Spleen (tissue), 11 donors: ENCODE measurements around the gene GPR141. TPM values are rescaled to one million over a fixed set of nuclear protein-coding genes. Genes with fewer than 3 reads are reported as not detected.

Experiments used
- DNase-seq: peaks from one replicate; pipeline ENCODE4 v3.0.0-alpha.2; 2020
- H3K27ac ChIP-seq, 8 donors: fragments of 200-600 bp; sonication (generic) in 7 of 8; 1 replicate in 4 of 8; 2 replicates in 4 of 8; pipeline versions ENCODE4 v1.5.0 to v1.8.0; 2016 to 2021; ENCODE audit warnings: inconsistent platforms in 4 of 8, mild to moderate bottlenecking in 4 of 8, moderate library complexity in 1 of 8
- H3K27me3 ChIP-seq, 7 donors: fragments of 200-600 bp; sonication (generic) in 6 of 7; replicated peaks in 1 of 7; 1 replicate in 4 of 7; 2 replicates in 3 of 7; pipeline versions ENCODE4 v1.5.0 to v1.8.0; 2016 to 2021; ENCODE audit warnings: inconsistent platforms in 3 of 7, mild to moderate bottlenecking in 1 of 7
- H3K36me3 ChIP-seq, 6 donors: fragments of 200-600 bp; sonication (generic) in 5 of 6; 1 replicate in 4 of 6; 2 replicates in 2 of 6; pipeline versions ENCODE4 v1.5.0 to v1.8.0; 2016 to 2021; ENCODE audit warnings: inconsistent platforms in 2 of 6
- H3K4me1 ChIP-seq, 6 donors: fragments of 200-600 bp; sonication (generic) in 5 of 6; 1 replicate in 3 of 6; 2 replicates in 3 of 6; pipeline versions ENCODE4 v1.5.0 to v1.8.0; 2016 to 2021; ENCODE audit warnings: inconsistent platforms in 3 of 6
- H3K4me3 ChIP-seq, 8 donors: fragments of 200-600 bp; sonication (generic) in 7 of 8; 1 replicate in 4 of 8; 2 replicates in 4 of 8; pipeline versions ENCODE4 v1.5.0 to v1.8.0; 2016 to 2021; ENCODE audit warnings: inconsistent platforms in 4 of 8, mild to moderate bottlenecking in 4 of 8, moderate library complexity in 2 of 8
- H3K9me3 ChIP-seq, 8 donors: fragments of 200-600 bp; sonication (generic) in 7 of 8; 1 replicate in 4 of 8; 2 replicates in 4 of 8; pipeline versions ENCODE4 v1.5.0 to v1.8.0; 2016 to 2021; ENCODE audit warnings: inconsistent platforms in 4 of 8
- CTCF ChIP-seq, 11 experiments: fragments of 200-600 bp in 7 of 11; fragments of 450-650 bp in 4 of 11; sonication (generic) in 4 of 11; IDR thresholded peaks in 8 of 11; conservative IDR thresholded peaks in 3 of 11; 1 replicate in 7 of 11; 2 replicates in 4 of 11; pipeline versions ENCODE4 v1.4.0 to v1.8.0; 2016 to 2021; ENCODE audit warnings: antibody characterized with exemption in 11 of 11, inconsistent platforms in 4 of 11, mild to moderate bottlenecking in 1 of 11
- POLR2A ChIP-seq, 3 donors: fragments of 450-650 bp; IDR thresholded peaks; one replicate each; pipeline ENCODE4 v1.5.1; 2017; ENCODE audit warnings: antibody characterized with exemption in 3 of 3, mild to moderate bottlenecking in 1 of 3
- POLR2AphosphoS5 ChIP-seq, 3 donors: sonication (generic); formaldehyde crosslinking; IDR thresholded peaks; one replicate each; pipeline ENCODE4 v1.5.1; 2017; ENCODE audit warnings: antibody characterized with exemption in 3 of 3
- whole genome bisulfite sequencing, 5 donors: extraction: QIAGEN DNeasy Blood & Tissue Kit in 3 of 5; methylation state at CpG; one replicate each; pipeline versions ENCODE4 v1.1.5 to v1.1.7; 2013 to 2018; 5-methylcytosine and 5-hydroxymethylcytosine counted together
- intact Hi-C: fragments of 100-400 bp; cut with DNase I; formaldehyde crosslinking; loops from one replicate; pipeline ENCODE4 v1.15.0; 2023; ENCODE audit warnings: low total_unique reads
- polyA plus RNA-seq, 3 donors: library from polyadenylated mRNA; stranded (reverse); fragments of 200-250 nt; gene quantifications; one replicate each; pipeline ENCODE4 v1.2.1, GENCODE V29; 2013
- total RNA-seq, 7 donors: library from RNA; depleted of rRNA in 3 of 7; stranded (reverse); fragments of >200 nt in 3 of 7; fragmentation: NEBNext Ultra II Directional in 4 of 7; extraction: Animal tissue kit (Norgen Biotek cat#: 25700) in 4 of 7; gene quantifications; one replicate each; pipeline versions ENCODE4 v1.1.0 to v1.2.1, GENCODE V29; 2016 to 2021
- donor health status: healthy with polysubstance abuse.
- donor health status: DM: no; HTN: no; CAD: no; lungs with moderate emphysema.
- donor health status: DM: no; HTN: no; CAD: no.
- donor health status: Bipolar disorder and iron deficiency.
- donor health status: healthy.
- donor health status: DM: no; HTN: no; CAD: no.
- donor health status: DM: yes; HTN: yes; CAD: no.

Gene GPR141
- total and polyA plus RNA-seq, 10 donors = 0.20 to 37.4 (median 9.7) TPM

- WGBS, 5 donors = 49 to 61% (median 52%) methylated on average over 4 to 5 of the region's 5 CpGs
Measured at GRCh38 chr7:37706804-37707203, 23.2 kb downstream of the GPR141 start.

DNA sequence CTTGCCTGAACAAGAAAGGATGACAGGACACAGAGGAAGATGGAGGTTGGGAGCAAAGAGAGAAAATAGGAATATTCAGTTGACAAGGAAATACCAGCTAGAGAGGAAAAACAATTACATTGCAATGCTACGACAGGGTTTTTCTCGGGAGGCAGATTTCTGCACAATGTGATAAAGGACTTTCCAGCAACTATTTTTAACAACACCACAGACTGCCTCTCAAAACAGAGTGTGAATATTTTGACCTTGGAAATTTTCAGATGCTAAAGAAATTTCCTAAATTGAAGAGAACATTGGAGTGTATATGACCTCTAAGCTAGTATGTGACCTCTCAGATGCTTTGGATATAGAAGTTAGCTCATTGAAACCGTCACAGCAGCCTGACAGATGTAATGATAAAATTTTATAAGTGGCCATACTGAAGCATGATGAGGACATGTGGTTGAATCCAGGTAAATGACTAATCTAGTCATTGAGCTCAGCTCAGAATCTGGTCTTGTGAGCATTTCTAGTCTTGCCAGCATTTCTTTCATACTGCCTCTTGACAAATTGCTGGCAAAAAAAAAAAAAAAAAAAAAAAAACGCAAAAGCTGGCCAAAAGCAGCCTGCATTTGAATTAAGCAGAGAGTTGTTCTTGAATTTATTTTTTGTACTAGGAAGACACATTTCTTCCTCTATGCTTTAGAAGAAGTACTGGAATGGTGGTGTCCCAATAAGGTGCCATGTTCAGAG, 24.4 kb downstream of the GPR141 start:
- intact Hi-C loops = no loop called here
- Histone ChIP-seq H3K36me3 (no peaks in the 10 kb centered on the region), H3K27me3 (no peaks in the 10 kb centered on the region), H3K4me3 (no peak overlapping the region), H3K27ac (peak overlapping the region in 1 of 8 donors; percentile 50), H3K9me3 (no peaks in the 10 kb centered on the region), H3K4me1 (peaks cover 4 to 49% (median 7%) of the 10 kb centered on the region in 6 donors)
- TF ChIP-seq CTCF (IDR thresholded peaks at IDR 0.05 in 8 of 11, conservative IDR thresholded peaks at IDR 0.05 in 3 of 11) = no peak
- TF ChIP-seq POLR2A (IDR thresholded peaks at IDR 0.05) = no peak
- 44 to 71% (median 60%) methylated on average over 4 of the region's 4 CpGs for WGBS, 5 donors
- DNase-seq = no peak

More at GRCh38 chr7:37706804-37707203, 23.2 kb downstream of the GPR141 start:
- H3K36me3 ChIP-seq = no peaks in the 10 kb centered on the region
- no peak overlapping the region for H3K4me3 ChIP-seq
- peak overlapping the region in 2 of 8 donors; percentile 40 to 50 for H3K27ac ChIP-seq
- H3K4me1 ChIP-seq = peaks cover 4 to 47% (median 11%) of the 10 kb centered on the region in 6 donors
- no peaks in the 10 kb centered on the region for H3K27me3 ChIP-seq
- intact Hi-C loops = no loop called here
- H3K9me3 ChIP-seq = no peaks in the 10 kb centered on the region
- DNase-seq = no peak
- TF ChIP-seq POLR2A (IDR thresholded peaks at IDR 0.05) (no peak), CTCF (IDR thresholded peaks at IDR 0.05 in 8 of 11, conservative IDR thresholded peaks at IDR 0.05 in 3 of 11) (no peak), POLR2AphosphoS5 (IDR thresholded peaks at IDR 0.05) (no peak)

- DNase-seq = no peak
- H3K27ac ChIP-seq = peak overlapping the region in 1 of 8 donors; percentile 84
- WGBS, 5 donors = 77 to 83% (median 79%) methylated on average over 5 of the region's 5 CpGs
- intact Hi-C loops = no loop called here
- H3K4me3 ChIP-seq = no peak overlapping the region
- H3K4me1 ChIP-seq = peaks cover 0 to 55% (median 0%) of the 10 kb centered on the region in 6 donors
- no peaks in the 10 kb centered on the region for H3K36me3 ChIP-seq
- no peak for TF ChIP-seq POLR2A (IDR thresholded peaks at IDR 0.05)
- TF ChIP-seq CTCF (IDR thresholded peaks at IDR 0.05 in 8 of 11, conservative IDR thresholded peaks at IDR 0.05 in 3 of 11) = no peak
- no peak for TF ChIP-seq POLR2AphosphoS5 (IDR thresholded peaks at IDR 0.05)
- H3K27me3 ChIP-seq = no peaks in the 10 kb centered on the region
- H3K9me3 ChIP-seq = no peaks in the 10 kb centered on the region
Measured at GRCh38 chr7:37709631-37710509, 26.3 kb downstream of the GPR141 start.

GRCh38 chr7:37713613-37714012, 30.0 kb downstream of the GPR141 start:
- no peak for DNase-seq
- 61 to 85% (median 71%) methylated on average over 2 of the region's 2 CpGs for WGBS, 5 donors
- TF ChIP-seq POLR2A (IDR thresholded peaks at IDR 0.05) (no peak), CTCF (IDR thresholded peaks at IDR 0.05 in 8 of 11, conservative IDR thresholded peaks at IDR 0.05 in 3 of 11) (no peak), POLR2AphosphoS5 (IDR thresholded peaks at IDR 0.05) (no peak)

More at GRCh38 chr7:37713613-37714012, 30.0 kb downstream of the GPR141 start:
- Histone ChIP-seq H3K27me3 (no peaks in the 10 kb centered on the region), H3K27ac (peak overlapping the region in 6 of 8 donors; percentile 31 to 84 (median 69)), H3K36me3 (no peaks in the 10 kb centered on the region), H3K9me3 (no peaks in the 10 kb centered on the region), H3K4me3 (peak overlapping the region in 1 of 8 donors; percentile 9), H3K4me1 (peaks cover 0 to 27% (median 0%) of the 10 kb centered on the region in 6 donors)
- intact Hi-C loops = no loop called here
